Measurements from ENCODE around the gene MIOX.

Gene MIOX

GRCh38 chr22:50459496-50460140, 27.0 kb upstream of the MIOX start:
- H3K4me3 ChIP-seq (ENCODE audit: low read depth, low read length): no peak overlapping the region
- TF ChIP-seq CTCF (IDR thresholded peaks at IDR 0.05; ENCODE audit: low read depth, low read length): peak; percentile 20; the same call in 1 of the 2 replicates
- H3K36me3 ChIP-seq: peaks cover 90% of the 10 kb centered on the region

GRCh38 chr22:50460938-50461337, 25.7 kb upstream of the MIOX start:
- no peak for TF ChIP-seq CTCF (IDR thresholded peaks at IDR 0.05; ENCODE audit: low read depth, low read length)
- no peaks in the 10 kb centered on the region for H3K27me3 ChIP-seq (ENCODE audit: insufficient read depth, low read depth, severe bottlenecking)
- H3K27ac ChIP-seq: no peak overlapping the region
- H3K36me3 ChIP-seq: peaks cover 88% of the 10 kb centered on the region
- DNase-seq: no peak
- no peak overlapping the region for H3K4me3 ChIP-seq (ENCODE audit: low read depth, low read length)
- H3K9me3 ChIP-seq (ENCODE audit: severe bottlenecking): no peaks in the 10 kb centered on the region

More at GRCh38 chr22:50459496-50460140, 27.0 kb upstream of the MIOX start:
- Histone ChIP-seq H3K9me3 (ENCODE audit: severe bottlenecking) (no peaks in the 10 kb centered on the region), H3K27me3 (ENCODE audit: insufficient read depth, low read depth, severe bottlenecking) (no peaks in the 10 kb centered on the region), H3K27ac (no peak overlapping the region)
- DNase-seq: no peak

GRCh38 chr22:50461536-50461935, 25.1 kb upstream of the MIOX start:
- Histone ChIP-seq H3K27me3 (ENCODE audit: insufficient read depth, low read depth, severe bottlenecking) (no peaks in the 10 kb centered on the region), H3K9me3 (ENCODE audit: severe bottlenecking) (no peaks in the 10 kb centered on the region), H3K36me3 (peaks cover 91% of the 10 kb centered on the region), H3K27ac (no peak overlapping the region), H3K4me3 (ENCODE audit: low read depth, low read length) (no peak overlapping the region)
- no peak for DNase-seq
- no peak for TF ChIP-seq CTCF (IDR thresholded peaks at IDR 0.05; ENCODE audit: low read depth, low read length)

GRCh38 chr22:50461979-50462540, 24.6 kb upstream of the MIOX start:
- Histone ChIP-seq H3K4me3 (ENCODE audit: low read depth, low read length) (no peak overlapping the region), H3K36me3 (peaks cover 92% of the 10 kb centered on the region), H3K27me3 (ENCODE audit: insufficient read depth, low read depth, severe bottlenecking) (no peaks in the 10 kb centered on the region), H3K9me3 (ENCODE audit: severe bottlenecking) (no peaks in the 10 kb centered on the region), H3K27ac (no peak overlapping the region)
- no peak for DNase-seq
- TF ChIP-seq CTCF (IDR thresholded peaks at IDR 0.05; ENCODE audit: low read depth, low read length): no peak

GRCh38 chr22:50463188-50463900, 23.3 kb upstream of the MIOX start:
- no peak overlapping the region for H3K27ac ChIP-seq
- H3K36me3 ChIP-seq: peaks cover 90% of the 10 kb centered on the region
- no peak overlapping the region for H3K4me3 ChIP-seq (ENCODE audit: low read depth, low read length)
- no peaks in the 10 kb centered on the region for H3K27me3 ChIP-seq (ENCODE audit: insufficient read depth, low read depth, severe bottlenecking)
- DNase-seq: no peak
- TF ChIP-seq CTCF (IDR thresholded peaks at IDR 0.05; ENCODE audit: low read depth, low read length): no peak
- no peaks in the 10 kb centered on the region for H3K9me3 ChIP-seq (ENCODE audit: severe bottlenecking)
